Measurements from ENCODE around the gene SDHD.

The SDHD gene

GRCh38 chr11:112115386-112115785 is 28.7 kb downstream of the SDHD start:
- TF ChIP-seq TAF1 (IDR thresholded peaks at IDR 0.05; ENCODE audit: borderline replicate concordance, insufficient read depth, low read length) (no peak), POLR2AphosphoS5 (IDR thresholded peaks at IDR 0.05; ENCODE audit: low read depth, low read length) (no peak), FOXP2 (optimal IDR thresholded peaks at IDR 0.05; ENCODE audit: borderline replicate concordance, extremely low read depth, extremely low read length, insufficient read depth) (no peak), SIN3A (IDR thresholded peaks at IDR 0.05; ENCODE audit: borderline replicate concordance, insufficient read depth, low read length) (no peak)

GRCh38 chr11:112118176-112118575 is 31.5 kb downstream of the SDHD start:
- TF ChIP-seq FOXP2 (optimal IDR thresholded peaks at IDR 0.05; ENCODE audit: borderline replicate concordance, extremely low read depth, extremely low read length, insufficient read depth): no peak

- TF ChIP-seq TAF1 (IDR thresholded peaks at IDR 0.05; ENCODE audit: borderline replicate concordance, insufficient read depth, low read length): no peak
- TF ChIP-seq FOXP2 (optimal IDR thresholded peaks at IDR 0.05; ENCODE audit: borderline replicate concordance, extremely low read depth, extremely low read length, insufficient read depth): no peak
- no peak for TF ChIP-seq REST (IDR thresholded peaks at IDR 0.05; ENCODE audit: insufficient read depth in 1 of 2, low read depth in 2 of 2, low read length in 2 of 2)
- TF ChIP-seq POLR2AphosphoS5 (IDR thresholded peaks at IDR 0.05; ENCODE audit: low read depth, low read length): no peak
- no peak for TF ChIP-seq SIN3A (IDR thresholded peaks at IDR 0.05; ENCODE audit: borderline replicate concordance, insufficient read depth, low read length)
Measured at GRCh38 chr11:112121981-112122615, 35.4 kb downstream of the SDHD start.

- no peak for TF ChIP-seq TAF1 (IDR thresholded peaks at IDR 0.05; ENCODE audit: borderline replicate concordance, insufficient read depth, low read length)
- TF ChIP-seq REST (IDR thresholded peaks at IDR 0.05; ENCODE audit: insufficient read depth in 1 of 2, low read depth in 2 of 2, low read length in 2 of 2): no peak
- no peak for TF ChIP-seq SIN3A (IDR thresholded peaks at IDR 0.05; ENCODE audit: borderline replicate concordance, insufficient read depth, low read length)
- no peak for TF ChIP-seq POLR2AphosphoS5 (IDR thresholded peaks at IDR 0.05; ENCODE audit: low read depth, low read length)
- TF ChIP-seq FOXP2 (optimal IDR thresholded peaks at IDR 0.05; ENCODE audit: borderline replicate concordance, extremely low read depth, extremely low read length, insufficient read depth): no peak
Measured at GRCh38 chr11:112123129-112123528, 36.5 kb downstream of the SDHD start.

- TF ChIP-seq SIN3A (IDR thresholded peaks at IDR 0.05; ENCODE audit: borderline replicate concordance, insufficient read depth, low read length) (no peak), FOXP2 (optimal IDR thresholded peaks at IDR 0.05; ENCODE audit: borderline replicate concordance, extremely low read depth, extremely low read length, insufficient read depth) (no peak), POLR2AphosphoS5 (IDR thresholded peaks at IDR 0.05; ENCODE audit: low read depth, low read length) (no peak), REST (IDR thresholded peaks at IDR 0.05; ENCODE audit: insufficient read depth in 1 of 2, low read depth in 2 of 2, low read length in 2 of 2) (no peak), TAF1 (IDR thresholded peaks at IDR 0.05; ENCODE audit: borderline replicate concordance, insufficient read depth, low read length) (no peak)
Measured at GRCh38 chr11:112127056-112127455, 40.4 kb downstream of the SDHD start.

- TF ChIP-seq FOXP2 (optimal IDR thresholded peaks at IDR 0.05; ENCODE audit: borderline replicate concordance, extremely low read depth, extremely low read length, insufficient read depth) (no peak), REST (IDR thresholded peaks at IDR 0.05; ENCODE audit: insufficient read depth in 1 of 2, low read depth in 2 of 2, low read length in 2 of 2) (no peak), TAF1 (IDR thresholded peaks at IDR 0.05; ENCODE audit: borderline replicate concordance, insufficient read depth, low read length) (no peak), POLR2AphosphoS5 (IDR thresholded peaks at IDR 0.05; ENCODE audit: low read depth, low read length) (no peak), SIN3A (IDR thresholded peaks at IDR 0.05; ENCODE audit: borderline replicate concordance, insufficient read depth, low read length) (no peak)
Measured at GRCh38 chr11:112128483-112129121, 41.9 kb downstream of the SDHD start.

All from PFSK-1 (cell line).